HCT116 (cell line): ENCODE data around the gene ERC2. TPM values are rescaled to one million over a fixed set of nuclear protein-coding genes. Genes with fewer than 3 reads are reported as not detected.

Source experiments
- ATAC-seq: fragments of 200-7000 bp; cut with Tn5 transposase; 2 replicates; pipeline ENCODE4 v1.9.1; 2020; ENCODE audit warnings: mild to moderate bottlenecking, moderate library complexity
- BruUV-seq: library from RNA; stranded (reverse); fragments of 400-500 nt; replicated peaks from 2 replicates; lab custom pipeline; 2021; lab: Mats Ljungman, UMichigan
- CTCF ChIA-PET: fragments of 300-600 bp; sonication (Branson Sonifier 250); formaldehyde crosslinking; loops from one replicate; lab custom pipeline; 2021; ENCODE audit warnings: antibody characterized with exemption; lab: Charles Lee
- POLR2A ChIA-PET: fragments of 300-600, 350-600 bp; sonication (Branson Sonifier 250); formaldehyde crosslinking; loops from one replicate; lab custom pipeline; 2021; ENCODE audit warnings: antibody characterized with exemption; lab: Charles Lee
- RAD21 ChIA-PET, 2 experiments: fragments of 300-600 bp; sonication (Branson Sonifier 250); formaldehyde crosslinking; loops; one replicate each; lab custom pipeline; 2023; ENCODE audit warnings: low total read pairs in 2 of 2; ENCODE audit not compliant: uncharacterized antibody in 2 of 2, unreplicated experiment in 2 of 2, low non-redundant PET in 1 of 2; lab: Charles Lee
- DNase-seq: peaks from one replicate; pipeline ENCODE4 v3.0.0-alpha.2; 2010; ENCODE audit warnings: low read depth, low spot score
- H2AFZ ChIP-seq: fragments of 200-600 bp; shearing (Covaris generic), sonication (generic); 2 replicates; pipeline ENCODE4 v1.6.1; 2017; ENCODE audit warnings: low read depth, mixed run types, mixed read lengths, antibody characterized with exemption, low read length; ENCODE audit not compliant: poor library complexity, severe bottlenecking
- H3K27ac ChIP-seq: 2 replicates; pipeline ENCODE4 v1.5.1; 2012; ENCODE audit warnings: low read depth, low read length
- H3K27me3 ChIP-seq: fragments of 200-600 bp; sonication (generic); 2 replicates; pipeline ENCODE4 v1.6.1; 2016; ENCODE audit warnings: mixed run types, low read length, mixed read lengths; ENCODE audit not compliant: insufficient read depth
- H3K36me3 ChIP-seq, 2 experiments: fragments of 200-500 bp in 1 of 2; fragments of 200-600 bp in 1 of 2; sonication (Bioruptor generic) in 1 of 2; sonication (generic) in 1 of 2; 2 replicates each; pipeline versions ENCODE4 v1.5.1 to v1.6.1; 2014 to 2016; ENCODE audit warnings: low read length in 2 of 2, inconsistent platforms in 1 of 2, mixed read lengths in 1 of 2, mixed run types in 1 of 2; ENCODE audit not compliant: insufficient read depth in 2 of 2, control insufficient read depth in 1 of 2
- H3K4me1 ChIP-seq, 2 experiments: fragments of 200-600 bp in 1 of 2; sonication (generic) in 1 of 2; 2 replicates each; pipeline versions ENCODE4 v1.5.1 to v1.6.1; 2012 to 2017; ENCODE audit warnings: low read length in 2 of 2, inconsistent platforms in 1 of 2, mild to moderate bottlenecking in 1 of 2, mixed read lengths in 1 of 2, mixed run types in 1 of 2, moderate library complexity in 1 of 2; ENCODE audit not compliant: insufficient read depth in 2 of 2, control insufficient read depth in 1 of 2
- H3K4me2 ChIP-seq: fragments of 200-600 bp; sonication (generic); 2 replicates; pipeline ENCODE4 v1.6.1; 2017; ENCODE audit warnings: mixed run types, low read length, mixed read lengths
- H3K4me3 ChIP-seq, 2 experiments: fragments of 200-600 bp in 1 of 2; sonication (generic) in 1 of 2; replicated peaks in 1 of 2; 2 replicates each; pipeline ENCODE4 v1.5.1; 2011 to 2016; ENCODE audit warnings: low read length in 2 of 2, control low read depth in 1 of 2, low read depth in 1 of 2, mild to moderate bottlenecking in 1 of 2, mixed read lengths in 1 of 2, mixed run types in 1 of 2
- H3K79me2 ChIP-seq: fragments of 200-600 bp; sonication (generic); 2 replicates; pipeline ENCODE4 v1.6.1; 2017; ENCODE audit warnings: mild to moderate bottlenecking, mixed run types, low read length, moderate library complexity, mixed read lengths; ENCODE audit not compliant: insufficient read depth
- H3K9ac ChIP-seq: fragments of 200-600 bp; sonication (generic); 2 replicates; pipeline ENCODE4 v1.6.1; 2016; ENCODE audit warnings: low read length, mixed read lengths
- H3K9me2 ChIP-seq: fragments of 200-600 bp; sonication (generic), shearing (Covaris generic); 2 replicates; pipeline ENCODE4 v1.6.1; 2017; ENCODE audit warnings: mixed run types, mild to moderate bottlenecking, moderate library complexity; ENCODE audit not compliant: insufficient read depth
- H3K9me3 ChIP-seq, 2 experiments: fragments of 200-500 bp in 1 of 2; fragments of 200-600 bp in 1 of 2; sonication (Bioruptor generic) in 1 of 2; sonication (generic) in 1 of 2; 2 replicates each; pipeline ENCODE4 v1.6.1; 2014 to 2017; ENCODE audit warnings: low read length in 2 of 2, mixed read lengths in 2 of 2, inconsistent platforms in 1 of 2, low read depth in 1 of 2, mild to moderate bottlenecking in 1 of 2, mixed run types in 1 of 2, moderate library complexity in 1 of 2; ENCODE audit not compliant: control insufficient read depth in 1 of 2, insufficient read depth in 1 of 2
- H4K20me1 ChIP-seq: fragments of 200-600 bp; sonication (generic), shearing (Covaris generic); 2 replicates; pipeline ENCODE4 v1.6.1; 2017; ENCODE audit warnings: mixed run types, mild to moderate bottlenecking, moderate library complexity; ENCODE audit not compliant: insufficient read depth
- ATF3 ChIP-seq: IDR thresholded peaks from 2 replicates; pipeline ENCODE4 v1.6.1; 2012
- CEBPB ChIP-seq: IDR thresholded peaks from 2 replicates; pipeline ENCODE4 v1.6.1; 2012; ENCODE audit warnings: low read depth
- EZH2 ChIP-seq: fragments of 200-600 bp; sonication (generic); IDR thresholded peaks from 2 replicates; pipeline ENCODE4 v1.6.1; 2017; ENCODE audit warnings: antibody characterized with exemption, mixed run types
- FOSL1 ChIP-seq: IDR thresholded peaks from 2 replicates; pipeline ENCODE4 v1.6.1; 2012; ENCODE audit warnings: low read depth
- POLR2AphosphoS5 ChIP-seq: IDR thresholded peaks from 2 replicates; pipeline ENCODE4 v1.6.1; 2011; ENCODE audit warnings: mild to moderate bottlenecking, low read depth, low read length, moderate library complexity
- REST ChIP-seq: IDR thresholded peaks from 2 replicates; pipeline ENCODE4 v1.6.1; 2012; ENCODE audit warnings: low read depth
- SIN3A ChIP-seq: IDR thresholded peaks from 2 replicates; pipeline ENCODE4 v1.6.1; 2012; ENCODE audit warnings: low read depth
- TCF7L2 ChIP-seq: IDR thresholded peaks from 2 replicates; pipeline ENCODE4 v1.7.0; 2011; ENCODE audit warnings: borderline replicate concordance, inconsistent platforms; ENCODE audit not compliant: insufficient read depth, insufficient read length; ENCODE audit errors: extremely low read depth
- YY1 ChIP-seq: IDR thresholded peaks from 2 replicates; pipeline ENCODE4 v1.6.1; 2011; ENCODE audit warnings: low read length, low read depth, moderate library complexity, mild to moderate bottlenecking; ENCODE audit not compliant: insufficient replicate concordance; ENCODE audit errors: extremely low read depth
- intact Hi-C: fragments of 100-400 bp; cut with micrococcal nuclease; formaldehyde crosslinking; loops from 2 replicates; pipeline ENCODE4 v1.10.0; 2022
- total RNA-seq: library from RNA; stranded (reverse); gene quantifications from one replicate; pipeline ENCODE4 v1.2.1, GENCODE V29; 2021; ENCODE audit not compliant: unreplicated experiment

ERC2 gene
- total RNA-seq, 1 experiment from 2014 or later = not detected

GRCh38 chr3:55673764-55674163 lies 794.5 kb downstream of the ERC2 start:
- intact Hi-C loops = no loop called here
- ChIA-PET CTCF (no interaction called here), RAD21 (no interaction called here), POLR2A (no interaction called here)
- DNase-seq = no peak
- no peak overlapping the region for H3K27ac ChIP-seq
- H3K27me3 ChIP-seq = no peaks in the 10 kb centered on the region
- H2AFZ ChIP-seq = no peak overlapping the region
- H3K4me3 ChIP-seq = no peak overlapping the region
- H3K4me1 ChIP-seq = no peaks in the 10 kb centered on the region
- H3K9ac ChIP-seq = no peak overlapping the region
- no TSS peak for BruUV-seq
- H3K9me3 ChIP-seq = peaks cover 4 to 7% of the 10 kb centered on the region in 2 experiments; a peak in 2 of 4 replicates
- no peak overlapping the region for H3K4me2 ChIP-seq
- TF ChIP-seq CEBPB (no peak), TCF7L2 (no peak), EZH2 (no peak), SIN3A (no peak), REST (no peak)
- ATAC-seq = no peak
- no peaks in the 10 kb centered on the region for H3K79me2 ChIP-seq
- H3K9me2 ChIP-seq = no peaks in the 10 kb centered on the region
- H3K36me3 ChIP-seq = no peaks in the 10 kb centered on the region
- H4K20me1 ChIP-seq = no peaks in the 10 kb centered on the region

GRCh38 chr3:55669133-55669532 lies 799.1 kb downstream of the ERC2 start:
- Histone ChIP-seq H3K9ac (no peak overlapping the region), H3K27me3 (no peaks in the 10 kb centered on the region), H3K4me2 (no peak overlapping the region), H4K20me1 (no peaks in the 10 kb centered on the region), H3K4me1 (no peaks in the 10 kb centered on the region), H3K79me2 (no peaks in the 10 kb centered on the region), H3K4me3 (no peak overlapping the region), H3K9me2 (no peaks in the 10 kb centered on the region), H2AFZ (no peak overlapping the region), H3K27ac (no peak overlapping the region), H3K36me3 (no peaks in the 10 kb centered on the region), H3K9me3 (peaks cover 7 to 8% of the 10 kb centered on the region in 2 experiments; a peak in 2 of 4 replicates)
- DNase-seq = no peak
- intact Hi-C loops = no loop called here
- BruUV-seq = no TSS peak
- ATAC-seq = no peak
- TF ChIP-seq FOSL1 (no peak), POLR2AphosphoS5 (no peak), ATF3 (no peak), YY1 (no peak), CEBPB (no peak), REST (no peak), SIN3A (no peak)
- RAD21 ChIA-PET = no interaction called here
- POLR2A ChIA-PET = no interaction called here
- CTCF ChIA-PET = no interaction called here
